Natural killer cell (primary cell): Measurements from ENCODE around the gene GAREM2. TPM values are rescaled to one million over a fixed set of nuclear protein-coding genes. Genes with fewer than 3 reads are reported as not detected.

ENCODE experiments used
- ATAC-seq, 3 donors: fragments of 150-1000 bp in 2 of 3; fragments of 200-7000 bp in 1 of 3; cut with Tn5 transposase; 1 replicate in 1 of 3; 2 replicates in 2 of 3; pipeline ENCODE4 v1.10.0; 2021; ENCODE audit warnings: mild to moderate bottlenecking in 2 of 3, moderate library complexity in 2 of 3
- DNase-seq, 2 donors: peaks; one replicate each; pipeline versions ENCODE4 v3.0.0 to v3.0.0-alpha.2; 2013 to 2021; ENCODE audit warnings: mixed read lengths in 1 of 2
- H3K27ac ChIP-seq: one replicate; pipeline ENCODE4 v1.5.1; 2013; ENCODE audit warnings: mild to moderate bottlenecking, low read length
- H3K27me3 ChIP-seq: one replicate; pipeline ENCODE4 v1.6.1; 2013; ENCODE audit warnings: low read length; ENCODE audit not compliant: control insufficient read depth, insufficient read depth
- H3K36me3 ChIP-seq: one replicate; pipeline ENCODE4 v1.6.1; 2013; ENCODE audit warnings: low read length; ENCODE audit not compliant: control insufficient read depth, insufficient read depth
- H3K4me1 ChIP-seq: one replicate; pipeline ENCODE4 v1.6.1; 2013; ENCODE audit warnings: low read length; ENCODE audit not compliant: control insufficient read depth, insufficient read depth
- H3K4me3 ChIP-seq: one replicate; pipeline ENCODE4 v1.5.1; 2013; ENCODE audit warnings: low read length
- H3K9me3 ChIP-seq: one replicate; pipeline ENCODE4 v1.6.1; 2013; ENCODE audit warnings: low read length; ENCODE audit not compliant: control insufficient read depth, insufficient read depth
- H3K27ac Mint-ChIP-seq, 2 donors: one replicate each; pipeline ENCODE4 v1.8.0; 2022; ENCODE audit warnings: mild to moderate bottlenecking in 2 of 2, mixed read lengths in 2 of 2, moderate library complexity in 1 of 2
- H3K27me3 Mint-ChIP-seq, 2 donors: one replicate each; pipeline ENCODE4 v1.8.0; 2022; ENCODE audit warnings: low read depth in 2 of 2, mixed read lengths in 2 of 2
- H3K36me3 Mint-ChIP-seq: one replicate; pipeline ENCODE4 v1.8.0; 2022; ENCODE audit warnings: mixed read lengths
- H3K4me1 Mint-ChIP-seq, 2 donors: one replicate each; pipeline ENCODE4 v1.8.0; 2022; ENCODE audit warnings: mixed read lengths in 2 of 2
- H3K4me3 Mint-ChIP-seq: one replicate; pipeline ENCODE4 v1.8.0; 2022; ENCODE audit warnings: mild to moderate bottlenecking, moderate library complexity, mixed read lengths
- H3K9me3 Mint-ChIP-seq, 2 donors: one replicate each; pipeline ENCODE4 v1.8.0; 2022; ENCODE audit warnings: mixed read lengths in 2 of 2
- WGBS: methylation state at CpG from one replicate; pipeline ENCODE4 v1.1.7; 2013; ENCODE audit warnings: missing lambda C conversion rate; ENCODE audit not compliant: insufficient coverage; 5-methylcytosine and 5-hydroxymethylcytosine counted together
- intact Hi-C: fragments of 100-400 bp; cut with micrococcal nuclease; formaldehyde crosslinking; loops from one replicate; pipeline ENCODE4 v1.14.2; 2022
- total RNA-seq, 4 donors: library from RNA; stranded (reverse); fragments of 120-200 nt in 1 of 4; gene quantifications; one replicate each; pipeline versions ENCODE4 v1.2.3 to v1.2.4, GENCODE V29; 2013 to 2022
- TF ChIP-seq, protein P1 (sequence below): fragments of 200-600 bp; IDR thresholded peaks from one replicate; pipeline ENCODE4 v1.8.0; 2022; ENCODE audit warnings: antibody characterized with exemption

The GAREM2 gene
- total RNA-seq, 3 donors from 2014 or later (not counting 1 experiment from before 2014, with no cell fraction given) = 7.1 to 9.2 (median 7.2) TPM

DNA sequence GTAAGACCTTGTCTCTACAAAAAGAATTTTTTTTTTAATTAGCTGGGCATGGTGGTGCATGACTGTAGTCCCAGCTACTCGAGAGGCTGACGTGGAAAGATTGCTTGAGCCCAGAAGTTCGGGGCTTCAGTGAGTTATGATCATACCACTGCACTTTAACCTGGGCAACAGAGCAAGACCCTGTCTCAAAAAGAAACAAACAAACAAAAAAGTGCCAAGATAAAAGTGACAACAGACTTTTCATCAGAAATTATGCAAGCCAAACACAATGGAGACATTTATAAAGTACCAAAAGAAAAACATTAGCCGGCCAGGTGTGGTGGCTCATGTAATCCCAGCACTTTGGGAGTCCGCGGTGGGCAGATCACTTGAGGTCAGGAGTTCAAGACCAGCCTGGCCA is 44.8 kb downstream of the GAREM2 start:
- WGBS = 85% methylated on average over 6 of the region's 6 CpGs
- no peaks in the 10 kb centered on the region for H3K27me3 Mint-ChIP-seq

DNA sequence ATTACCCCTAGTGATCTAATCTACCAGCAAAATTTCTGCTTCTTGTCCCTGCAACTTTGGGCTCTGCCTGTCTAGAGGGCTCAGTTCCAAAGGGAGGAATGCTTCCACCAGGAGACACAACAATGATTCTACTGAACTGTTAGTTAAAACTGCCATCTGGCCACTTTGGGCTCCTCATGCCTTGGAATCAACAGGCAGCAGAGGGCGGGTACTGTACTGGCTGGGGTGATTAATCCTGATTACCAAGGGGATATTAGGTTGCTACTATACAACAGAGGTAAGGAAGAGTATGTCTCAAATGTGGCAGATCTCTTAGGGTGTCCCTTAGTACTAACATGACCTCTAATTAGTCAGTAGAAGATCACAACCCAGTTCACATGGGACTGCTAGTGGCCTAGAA is 50.1 kb downstream of the GAREM2 start:
- H3K4me3 Mint-ChIP-seq = no peak overlapping the region
- H3K36me3 Mint-ChIP-seq = no peaks in the 10 kb centered on the region
- H3K4me3 ChIP-seq = no peak overlapping the region
- H3K27me3 ChIP-seq = no peaks in the 10 kb centered on the region
- peaks cover 37% of the 10 kb centered on the region for H3K36me3 ChIP-seq
- H3K9me3 ChIP-seq = no peaks in the 10 kb centered on the region
- ATAC-seq (no peak), DNase-seq (no peak)
- no peaks in the 10 kb centered on the region for H3K27me3 Mint-ChIP-seq
- TF ChIP-seq, protein P1, sequence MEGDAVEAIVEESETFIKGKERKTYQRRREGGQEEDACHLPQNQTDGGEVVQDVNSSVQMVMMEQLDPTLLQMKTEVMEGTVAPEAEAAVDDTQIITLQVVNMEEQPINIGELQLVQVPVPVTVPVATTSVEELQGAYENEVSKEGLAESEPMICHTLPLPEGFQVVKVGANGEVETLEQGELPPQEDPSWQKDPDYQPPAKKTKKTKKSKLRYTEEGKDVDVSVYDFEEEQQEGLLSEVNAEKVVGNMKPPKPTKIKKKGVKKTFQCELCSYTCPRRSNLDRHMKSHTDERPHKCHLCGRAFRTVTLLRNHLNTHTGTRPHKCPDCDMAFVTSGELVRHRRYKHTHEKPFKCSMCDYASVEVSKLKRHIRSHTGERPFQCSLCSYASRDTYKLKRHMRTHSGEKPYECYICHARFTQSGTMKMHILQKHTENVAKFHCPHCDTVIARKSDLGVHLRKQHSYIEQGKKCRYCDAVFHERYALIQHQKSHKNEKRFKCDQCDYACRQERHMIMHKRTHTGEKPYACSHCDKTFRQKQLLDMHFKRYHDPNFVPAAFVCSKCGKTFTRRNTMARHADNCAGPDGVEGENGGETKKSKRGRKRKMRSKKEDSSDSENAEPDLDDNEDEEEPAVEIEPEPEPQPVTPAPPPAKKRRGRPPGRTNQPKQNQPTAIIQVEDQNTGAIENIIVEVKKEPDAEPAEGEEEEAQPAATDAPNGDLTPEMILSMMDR = no peak
- H3K4me1 Mint-ChIP-seq = no peaks in the 10 kb centered on the region
- no peaks in the 10 kb centered on the region for H3K4me1 ChIP-seq
- WGBS = 100% methylated on average over 1 of the region's 1 CpG
- intact Hi-C loops = no loop called here
- no peak overlapping the region for H3K27ac ChIP-seq
- H3K27ac Mint-ChIP-seq = peak overlapping the region in 1 of 2 donors; percentile 18
- H3K9me3 Mint-ChIP-seq = no peaks in the 10 kb centered on the region

More for the DNA sequence above, 44.8 kb downstream of the GAREM2 start:
- intact Hi-C loops = no loop called here
- no peak overlapping the region for H3K4me3 Mint-ChIP-seq
- TF ChIP-seq, protein P1 = no peak
- no peaks in the 10 kb centered on the region for H3K27me3 ChIP-seq
- H3K9me3 Mint-ChIP-seq = no peaks in the 10 kb centered on the region
- no peak overlapping the region for H3K4me3 ChIP-seq
- no peak overlapping the region for H3K27ac ChIP-seq
- H3K4me1 ChIP-seq = no peaks in the 10 kb centered on the region
- no peak for ATAC-seq
- H3K36me3 ChIP-seq = peaks cover 49% of the 10 kb centered on the region
- no peak for DNase-seq
- H3K4me1 Mint-ChIP-seq = no peaks in the 10 kb centered on the region
- H3K9me3 ChIP-seq = no peaks in the 10 kb centered on the region
- H3K27ac Mint-ChIP-seq = no peak overlapping the region
- peaks cover 35% of the 10 kb centered on the region for H3K36me3 Mint-ChIP-seq

DNA sequence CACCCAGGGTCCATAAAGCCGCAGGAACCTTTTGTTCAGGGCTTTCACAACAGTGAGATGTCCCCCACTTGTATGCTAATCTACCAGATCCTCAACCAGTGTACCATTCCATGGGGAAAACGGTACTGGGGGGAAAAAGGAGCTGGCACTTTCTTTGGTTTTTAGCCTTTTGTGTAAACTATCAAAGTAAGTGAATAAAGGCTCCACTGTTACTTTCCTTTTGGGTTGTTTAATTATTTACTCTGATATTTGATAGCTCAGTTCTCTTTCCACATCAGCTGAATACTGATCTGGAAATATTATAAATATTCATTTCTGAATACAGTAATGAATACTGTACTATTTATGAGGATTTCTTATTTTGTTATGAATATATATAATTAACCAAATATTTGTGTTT is 51.2 kb downstream of the GAREM2 start:
- no peaks in the 10 kb centered on the region for H3K27me3 Mint-ChIP-seq
- TF ChIP-seq, protein P1 = no peak
- no peaks in the 10 kb centered on the region for H3K4me1 Mint-ChIP-seq
- no peaks in the 10 kb centered on the region for H3K9me3 Mint-ChIP-seq
- Histone ChIP-seq H3K36me3 (peaks cover 47% of the 10 kb centered on the region), H3K4me3 (no peak overlapping the region), H3K4me1 (no peaks in the 10 kb centered on the region), H3K27ac (no peak overlapping the region), H3K9me3 (no peaks in the 10 kb centered on the region), H3K27me3 (no peaks in the 10 kb centered on the region)
- DNase-seq (no peak), ATAC-seq (no peak)
- 100% methylated on average over 1 of the region's 2 CpGs for WGBS
- no peak overlapping the region for H3K27ac Mint-ChIP-seq
- intact Hi-C loops = no loop called here
- no peaks in the 10 kb centered on the region for H3K36me3 Mint-ChIP-seq
- no peak overlapping the region for H3K4me3 Mint-ChIP-seq

DNA sequence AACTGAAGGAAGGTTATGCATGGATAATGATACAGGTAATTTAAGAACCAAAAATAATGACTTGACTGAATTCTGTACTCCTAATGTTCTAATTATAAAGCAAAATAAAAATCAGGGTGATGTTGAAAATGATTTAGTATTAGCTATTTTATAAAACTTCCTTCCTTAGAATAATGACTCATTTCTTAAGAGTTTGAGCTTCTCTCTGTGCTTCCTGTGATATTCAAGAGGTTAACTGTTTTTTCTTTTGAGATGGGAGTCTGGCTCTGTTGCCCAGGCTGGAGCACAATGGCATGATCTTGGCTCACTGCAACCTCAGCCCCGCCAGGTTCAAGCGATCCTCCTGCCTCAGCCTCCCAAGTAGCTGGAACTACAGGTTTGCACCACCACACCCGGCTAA is 56.7 kb downstream of the GAREM2 start:
- Histone ChIP-seq H3K9me3 (no peaks in the 10 kb centered on the region), H3K27me3 (no peaks in the 10 kb centered on the region), H3K27ac (no peak overlapping the region), H3K36me3 (peaks cover 81% of the 10 kb centered on the region), H3K4me1 (no peaks in the 10 kb centered on the region), H3K4me3 (no peak overlapping the region)
- intact Hi-C loops = no loop called here
- Mint-ChIP-seq H3K9me3 (no peaks in the 10 kb centered on the region), H3K36me3 (peaks cover 7% of the 10 kb centered on the region), H3K27ac (no peak overlapping the region), H3K4me1 (no peaks in the 10 kb centered on the region), H3K4me3 (no peak overlapping the region), H3K27me3 (no peaks in the 10 kb centered on the region)
- TF ChIP-seq, protein P1 = no peak
- DNase-seq = no peak
- 100% methylated on average over 3 of the region's 3 CpGs for WGBS
- no peak for ATAC-seq
